Brain microvascular endothelial cell (primary cell): ENCODE measurements around the gene GMDS.

Source experiments
- DNase-seq: peaks from one replicate; pipeline ENCODE4 v3.0.0-alpha.2; 2020
- H3K27ac ChIP-seq: fragments of 250-450 bp; sonication (Bioruptor Pico); 2 replicates; pipeline ENCODE4 v1.5.1; 2020; ENCODE audit warnings: mild to moderate bottlenecking, moderate library complexity
- H3K27me3 ChIP-seq: fragments of 250-450 bp; sonication (Bioruptor Pico); replicated peaks from 2 replicates; pipeline ENCODE4 v1.5.1; 2020; ENCODE audit warnings: mild to moderate bottlenecking
- H3K36me3 ChIP-seq: fragments of 250-450 bp; sonication (Bioruptor Pico); replicated peaks from 2 replicates; pipeline ENCODE4 v1.5.1; 2020; ENCODE audit warnings: mild to moderate bottlenecking
- H3K4me3 ChIP-seq: 2 replicates; pipeline ENCODE4 v1.5.1; 2011; ENCODE audit warnings: low read depth, mild to moderate bottlenecking, control low read depth, low read length, moderate library complexity
- CTCF ChIP-seq: IDR thresholded peaks from 2 replicates; pipeline ENCODE4 v1.5.1; 2011; ENCODE audit warnings: low read depth, mild to moderate bottlenecking, moderate library complexity, low read length, control low read depth, inconsistent platforms; ENCODE audit errors: missing control alignments
- in situ Hi-C: cut with HindIII; loops from 2 replicates; pipeline ENCODE4 v1.10.0; 2017; ENCODE audit warnings: low sequenced_read_pairs, low pct_ligation_motif_present

Gene GMDS

GRCh38 chr6:1962201-1962600 is 283.2 kb downstream of the GMDS start:
- Histone ChIP-seq H3K27ac (no peak overlapping the region), H3K27me3 (no peaks in the 10 kb centered on the region), H3K36me3 (no peaks in the 10 kb centered on the region), H3K4me3 (no peak overlapping the region)
- no peak for TF ChIP-seq CTCF
- DNase-seq: peak; percentile 7
- in situ Hi-C loops: no loop called here

GRCh38 chr6:1960486-1961142 is 284.8 kb downstream of the GMDS start:
- in situ Hi-C loops: no loop called here
- no peaks in the 10 kb centered on the region for H3K27me3 ChIP-seq
- TF ChIP-seq CTCF: no peak
- H3K27ac ChIP-seq: no peak overlapping the region
- H3K36me3 ChIP-seq: no peaks in the 10 kb centered on the region
- no peak for DNase-seq
- no peak overlapping the region for H3K4me3 ChIP-seq

GRCh38 chr6:1958257-1958656 is 287.1 kb downstream of the GMDS start:
- Histone ChIP-seq H3K27ac (no peak overlapping the region), H3K36me3 (no peaks in the 10 kb centered on the region), H3K4me3 (no peak overlapping the region), H3K27me3 (no peaks in the 10 kb centered on the region)
- DNase-seq: no peak
- in situ Hi-C loops: no loop called here
- TF ChIP-seq CTCF: no peak

- Histone ChIP-seq H3K36me3 (no peaks in the 10 kb centered on the region), H3K27me3 (no peaks in the 10 kb centered on the region), H3K27ac (no peak overlapping the region), H3K4me3 (no peak overlapping the region)
- DNase-seq: no peak
- TF ChIP-seq CTCF: no peak
- in situ Hi-C loops: no loop called here
These were observed 287.7 kb downstream of the GMDS start for GRCh38 chr6:1957746-1958145.

- H3K27ac ChIP-seq: peak overlapping the region; percentile 69
- no peak overlapping the region for H3K4me3 ChIP-seq
- no peaks in the 10 kb centered on the region for H3K36me3 ChIP-seq
- in situ Hi-C loops: no loop called here
- TF ChIP-seq CTCF: peak; percentile 44
- no peaks in the 10 kb centered on the region for H3K27me3 ChIP-seq
- peak; percentile 97 for DNase-seq
These were observed 292.6 kb downstream of the GMDS start for GRCh38 chr6:1952740-1953360.

GRCh38 chr6:1950631-1951030 is 294.8 kb downstream of the GMDS start:
- in situ Hi-C loops: no loop called here
- TF ChIP-seq CTCF: no peak
- DNase-seq: no peak
- no peaks in the 10 kb centered on the region for H3K36me3 ChIP-seq
- no peak overlapping the region for H3K27ac ChIP-seq
- H3K4me3 ChIP-seq: no peak overlapping the region
- no peaks in the 10 kb centered on the region for H3K27me3 ChIP-seq
